ENCODE results near the gene FAH.

Gene FAH

DNA sequence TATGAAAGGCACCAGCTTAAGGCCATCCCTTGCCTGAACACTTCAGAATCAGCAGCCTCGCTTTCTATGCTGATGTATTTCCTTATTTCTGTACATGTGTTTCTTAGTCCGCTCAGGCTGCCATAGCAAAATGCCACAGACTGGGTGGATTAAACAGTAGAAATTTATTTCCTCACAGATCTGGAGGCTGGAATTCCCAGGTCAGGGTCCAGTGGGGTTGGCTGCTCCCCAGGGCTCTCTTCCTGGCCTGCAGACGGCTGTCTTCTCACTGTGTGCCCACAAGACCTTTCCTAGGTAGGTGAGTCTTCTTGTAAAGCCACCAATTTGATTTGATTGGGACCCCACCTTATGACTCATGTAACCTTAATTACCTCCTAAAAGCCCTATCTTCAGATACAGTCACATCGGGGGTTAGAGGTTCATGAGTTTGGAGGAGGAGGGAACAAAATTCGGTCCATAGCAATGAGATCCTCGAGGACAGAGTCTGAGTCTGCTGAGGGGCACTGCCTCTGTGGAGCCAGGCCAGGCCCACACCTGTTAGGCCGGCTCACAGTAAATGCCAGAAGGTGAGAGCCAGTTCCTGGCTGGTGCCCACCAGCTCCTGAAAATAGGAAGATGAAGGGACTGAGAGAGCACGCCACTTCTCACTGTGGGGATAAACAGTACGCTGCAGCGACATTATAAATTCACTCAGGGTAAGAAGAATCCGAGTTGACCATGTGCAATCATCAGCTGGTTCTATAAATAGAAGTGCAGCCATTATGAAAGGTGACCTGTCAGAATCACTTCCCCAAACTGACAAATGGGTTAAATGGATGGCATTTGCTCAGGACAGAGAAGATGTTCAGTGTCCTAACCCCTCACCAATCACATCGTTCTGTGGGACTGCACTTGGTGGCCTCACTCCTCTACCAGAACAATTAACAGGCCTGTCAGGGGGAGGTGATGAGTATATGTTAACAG lies 58.1 kb downstream of the FAH start:
- in situ Hi-C loops (cut with HindIII; ENCODE audit: low sequenced_read_pairs), result no loop called here
- TF ChIP-seq, protein P1, sequence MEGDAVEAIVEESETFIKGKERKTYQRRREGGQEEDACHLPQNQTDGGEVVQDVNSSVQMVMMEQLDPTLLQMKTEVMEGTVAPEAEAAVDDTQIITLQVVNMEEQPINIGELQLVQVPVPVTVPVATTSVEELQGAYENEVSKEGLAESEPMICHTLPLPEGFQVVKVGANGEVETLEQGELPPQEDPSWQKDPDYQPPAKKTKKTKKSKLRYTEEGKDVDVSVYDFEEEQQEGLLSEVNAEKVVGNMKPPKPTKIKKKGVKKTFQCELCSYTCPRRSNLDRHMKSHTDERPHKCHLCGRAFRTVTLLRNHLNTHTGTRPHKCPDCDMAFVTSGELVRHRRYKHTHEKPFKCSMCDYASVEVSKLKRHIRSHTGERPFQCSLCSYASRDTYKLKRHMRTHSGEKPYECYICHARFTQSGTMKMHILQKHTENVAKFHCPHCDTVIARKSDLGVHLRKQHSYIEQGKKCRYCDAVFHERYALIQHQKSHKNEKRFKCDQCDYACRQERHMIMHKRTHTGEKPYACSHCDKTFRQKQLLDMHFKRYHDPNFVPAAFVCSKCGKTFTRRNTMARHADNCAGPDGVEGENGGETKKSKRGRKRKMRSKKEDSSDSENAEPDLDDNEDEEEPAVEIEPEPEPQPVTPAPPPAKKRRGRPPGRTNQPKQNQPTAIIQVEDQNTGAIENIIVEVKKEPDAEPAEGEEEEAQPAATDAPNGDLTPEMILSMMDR (IDR thresholded peaks at IDR 0.05; ENCODE audit: low read depth, low read length, missing control alignments), result no peak
- H3K4me3 ChIP-seq (ENCODE audit: low read depth, low read length), result no peak overlapping the region
- no peak for DNase-seq (ENCODE audit: low read depth)

DNA sequence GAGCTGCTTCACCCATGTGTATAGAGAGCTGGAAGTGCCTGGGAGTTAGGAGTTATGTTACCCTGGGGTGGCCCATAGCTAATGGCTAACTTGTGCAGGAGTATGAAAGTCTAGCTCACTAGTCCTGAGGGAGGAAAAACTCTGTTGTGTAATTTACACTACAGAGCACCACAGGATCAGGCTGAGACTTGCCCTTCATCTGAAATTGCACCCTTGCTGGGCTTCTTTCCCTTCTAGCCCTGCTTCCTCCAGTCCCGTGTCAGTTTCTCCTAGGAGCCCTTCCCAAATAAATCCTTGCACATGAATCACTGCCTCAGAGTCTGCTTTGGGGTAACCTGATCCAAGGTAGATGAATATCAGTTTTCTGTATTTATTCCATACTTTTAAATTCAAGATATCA lies 59.2 kb downstream of the FAH start:
- no peak for DNase-seq (ENCODE audit: low read depth)
- TF ChIP-seq, protein P1 (IDR thresholded peaks at IDR 0.05; ENCODE audit: low read depth, low read length, missing control alignments), result no peak
- no peak overlapping the region for H3K4me3 ChIP-seq (ENCODE audit: low read depth, low read length)
- in situ Hi-C loops (cut with HindIII; ENCODE audit: low sequenced_read_pairs), result no loop called here

DNA sequence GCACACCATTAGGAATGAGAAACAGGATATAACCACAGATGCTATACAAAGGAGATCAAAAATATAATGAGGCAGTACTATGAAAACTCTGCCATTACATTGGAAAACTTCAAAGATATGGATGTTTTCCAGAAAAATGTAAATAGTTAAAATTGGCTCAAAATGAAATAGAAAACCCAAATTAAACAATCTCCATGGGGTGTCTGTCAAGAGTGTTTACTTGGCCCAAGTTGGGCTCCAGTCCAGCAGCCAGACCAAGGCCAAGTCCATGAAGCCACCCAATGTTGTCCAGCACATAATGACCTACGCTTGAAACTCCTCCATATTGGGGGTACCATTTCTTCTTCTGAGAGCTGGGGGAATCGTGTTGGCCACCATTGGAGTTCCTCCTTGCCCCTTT lies 62.1 kb downstream of the FAH start:
- no peak overlapping the region for H3K4me3 ChIP-seq (ENCODE audit: low read depth, low read length)
- in situ Hi-C loops (cut with HindIII; ENCODE audit: low sequenced_read_pairs), result no loop called here
- TF ChIP-seq, protein P1 (IDR thresholded peaks at IDR 0.05; ENCODE audit: low read depth, low read length, missing control alignments), result no peak
- no peak for DNase-seq (ENCODE audit: low read depth)

DNA sequence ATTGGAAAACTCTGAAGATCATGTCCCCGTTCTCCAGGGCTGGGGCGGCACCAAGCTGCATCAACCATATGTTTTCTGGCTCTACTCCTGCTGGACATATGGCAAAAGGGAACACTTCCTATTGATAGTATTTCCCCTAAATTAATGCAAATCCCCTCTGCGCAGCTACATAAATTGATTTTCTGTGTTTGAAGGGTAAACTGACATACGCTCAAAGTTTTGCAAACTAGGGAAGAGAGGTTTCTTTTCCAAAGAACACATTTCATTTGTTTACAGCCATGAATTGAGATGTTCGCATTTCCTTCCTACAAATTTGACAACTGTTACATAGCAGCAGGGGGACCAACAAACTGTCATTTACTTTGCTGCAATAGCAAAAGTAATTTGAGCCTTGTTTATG lies 63.3 kb downstream of the FAH start:
- DNase-seq (ENCODE audit: low read depth), result no peak
- in situ Hi-C loops (cut with HindIII; ENCODE audit: low sequenced_read_pairs), result no loop called here
- no peak overlapping the region for H3K4me3 ChIP-seq (ENCODE audit: low read depth, low read length)
- TF ChIP-seq, protein P1 (IDR thresholded peaks at IDR 0.05; ENCODE audit: low read depth, low read length, missing control alignments), result no peak

DNA sequence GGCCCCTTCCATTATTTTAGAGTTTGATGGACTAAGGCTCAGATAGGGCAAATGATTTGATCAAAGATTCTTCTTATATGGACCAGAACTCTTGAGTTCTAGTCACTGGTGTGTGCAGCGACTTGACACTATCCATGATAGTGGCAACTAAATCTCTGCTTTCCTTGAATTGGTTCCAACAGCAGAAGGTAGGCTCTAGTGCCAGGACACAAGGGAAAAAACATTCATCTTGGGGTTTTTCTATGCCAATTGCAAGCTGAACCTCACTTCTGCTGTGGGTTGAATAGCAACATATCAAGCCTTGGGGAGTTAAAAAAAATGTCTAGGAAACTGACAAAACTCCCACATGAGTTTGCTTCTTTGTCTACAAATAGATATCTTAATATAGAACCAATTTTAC lies 64.1 kb downstream of the FAH start:
- no peak for DNase-seq (ENCODE audit: low read depth)
- no peak overlapping the region for H3K4me3 ChIP-seq (ENCODE audit: low read depth, low read length)
- TF ChIP-seq, protein P1 (IDR thresholded peaks at IDR 0.05; ENCODE audit: low read depth, low read length, missing control alignments), result no peak
- in situ Hi-C loops (cut with HindIII; ENCODE audit: low sequenced_read_pairs), result no loop called here

DNA sequence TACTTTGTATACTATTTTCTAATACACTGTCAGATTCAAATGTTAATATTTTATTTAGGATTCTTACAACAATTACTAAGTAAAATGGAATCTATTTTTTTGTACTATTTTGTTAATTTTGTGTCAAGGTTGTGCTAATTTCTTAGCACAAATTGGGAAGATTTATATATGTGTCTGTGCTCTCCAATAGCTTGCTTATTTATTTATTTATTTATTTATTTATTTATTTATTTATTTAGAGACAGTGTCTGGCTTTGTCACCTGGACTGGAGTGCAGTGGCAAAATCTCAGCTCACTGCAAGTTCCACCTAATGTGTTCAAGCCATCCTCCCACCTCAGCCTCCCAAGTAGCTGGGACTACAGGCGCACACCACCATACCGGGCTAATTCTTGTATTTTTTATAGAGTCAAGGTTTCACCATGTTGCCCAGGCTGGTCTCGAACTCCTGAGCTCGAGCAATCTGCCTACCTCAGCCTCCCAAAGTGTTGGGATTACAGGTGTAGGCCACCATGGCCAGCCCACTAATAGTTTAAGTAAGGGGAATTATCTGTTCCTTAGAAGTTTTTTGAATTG lies 64.6 kb downstream of the FAH start:
- in situ Hi-C loops (cut with HindIII; ENCODE audit: low sequenced_read_pairs), result no loop called here
- DNase-seq (ENCODE audit: low read depth), result no peak
- no peak overlapping the region for H3K4me3 ChIP-seq (ENCODE audit: low read depth, low read length)
- TF ChIP-seq, protein P1 (IDR thresholded peaks at IDR 0.05; ENCODE audit: low read depth, low read length, missing control alignments), result no peak

Data from astrocyte of the cerebellum (primary cell).